Epidermal melanocyte (primary cell): ENCODE data around the gene RAD51AP1.

Experiments
- DNase-seq: peaks from one replicate; pipeline ENCODE4 v3.0.0; 2011; ENCODE audit warnings: low spot score; ENCODE audit not compliant: insufficient read length

RAD51AP1 gene

GRCh38 chr12:4589941-4590340, 51.3 kb downstream of the RAD51AP1 start:
- DNase-seq: no peak

- no peak for DNase-seq
Measured at GRCh38 chr12:4591180-4591687, 52.5 kb downstream of the RAD51AP1 start.

DNA sequence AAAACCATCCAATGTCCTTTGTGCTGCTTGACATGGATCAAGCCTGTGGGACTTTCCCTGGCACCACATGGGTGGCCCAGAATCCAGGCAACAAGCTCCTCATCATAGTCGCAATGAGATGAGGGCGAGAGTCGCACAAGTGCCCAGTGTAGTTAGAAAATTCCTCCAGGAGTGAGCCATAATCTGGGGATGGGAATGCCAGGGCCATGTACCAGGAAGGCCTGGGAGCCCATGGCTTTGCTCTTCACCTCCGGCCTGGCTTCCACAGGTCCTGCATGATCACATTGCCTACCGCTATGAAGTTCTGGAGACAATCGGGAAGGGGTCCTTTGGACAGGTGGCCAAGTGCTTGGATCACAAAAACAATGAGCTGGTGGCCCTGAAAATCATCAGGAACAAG, 57.2 kb downstream of the RAD51AP1 start:
- DNase-seq: no peak

DNA sequence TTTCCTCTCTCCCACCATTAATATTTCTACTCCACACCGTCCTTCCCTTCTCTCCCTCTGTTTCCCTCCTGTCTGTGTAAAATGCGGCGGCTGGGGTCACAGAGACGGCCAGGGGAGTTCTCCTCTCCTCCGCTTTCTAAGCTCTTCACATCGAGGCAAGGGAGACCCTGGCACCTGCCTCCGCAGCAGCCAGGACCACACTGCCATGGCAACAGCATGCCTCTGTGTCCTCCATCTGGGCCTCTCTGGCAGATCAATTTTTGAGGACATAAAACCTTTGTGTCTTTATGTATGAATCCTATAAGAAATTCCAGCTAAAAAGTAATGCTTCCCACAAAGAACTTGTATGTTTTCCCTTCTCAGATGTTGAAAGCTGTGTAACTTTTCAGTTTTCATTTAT, 64.7 kb downstream of the RAD51AP1 start:
- no peak for DNase-seq

- DNase-seq: no peak
Measured at GRCh38 chr12:4603946-4604345, 65.3 kb downstream of the RAD51AP1 start.

- peak; percentile 73 for DNase-seq
Measured at GRCh38 chr12:4604684-4605193, 66.0 kb downstream of the RAD51AP1 start.

GRCh38 chr12:4607056-4607455, 68.4 kb downstream of the RAD51AP1 start:
- DNase-seq: no peak

- no peak for DNase-seq
Measured at GRCh38 chr12:4609071-4609470, 70.4 kb downstream of the RAD51AP1 start.
